Measurements from ENCODE around the gene SMYD1.

DNA sequence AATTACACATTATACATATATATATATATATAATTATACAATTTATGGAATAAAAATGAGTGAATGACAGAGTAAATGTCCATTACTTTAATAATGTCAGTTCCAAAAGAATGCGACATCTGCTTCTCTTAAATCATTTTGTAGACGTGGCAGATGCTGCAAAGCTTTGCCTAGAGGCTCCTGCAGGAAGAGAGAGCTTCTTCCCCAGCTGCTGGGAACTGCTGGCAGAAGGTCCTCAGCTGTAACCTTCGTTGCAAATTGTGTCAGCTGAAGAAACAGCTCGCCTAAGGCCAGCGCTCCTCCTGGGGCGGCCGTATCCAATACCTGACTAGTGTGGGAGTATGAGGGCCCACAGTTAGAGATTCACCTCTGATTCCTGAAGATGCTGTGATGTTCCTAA is 92.9 kb downstream of the SMYD1 start:
- TF ChIP-seq CREB5 (CRISPR knock-in tag; IDR thresholded peaks at IDR 0.05; ENCODE audit: low read depth) (no peak), TOX (CRISPR knock-in tag; IDR thresholded peaks at IDR 0.05; ENCODE audit: borderline replicate concordance) (no peak), OSR1 (CRISPR knock-in tag; IDR thresholded peaks at IDR 0.05) (no peak), POU6F1 (CRISPR knock-in tag; IDR thresholded peaks at IDR 0.05; ENCODE audit: borderline replicate concordance, low read depth) (no peak), ZFP30 (CRISPR knock-in tag; IDR thresholded peaks at IDR 0.05) (no peak), ZFP3 (CRISPR knock-in tag; IDR thresholded peaks at IDR 0.05) (no peak), TSHZ2 (CRISPR knock-in tag; IDR thresholded peaks at IDR 0.05) (no peak), GLIS3 (CRISPR knock-in tag; IDR thresholded peaks at IDR 0.05) (no peak), CSDC2 (CRISPR knock-in tag; IDR thresholded peaks at IDR 0.05) (no peak), ZNF565 (CRISPR knock-in tag; conservative IDR thresholded peaks at IDR 0.05; ENCODE audit: low read depth) (no peak), RARB (CRISPR knock-in tag; IDR thresholded peaks at IDR 0.05) (no peak), ESRRG (CRISPR knock-in tag; IDR thresholded peaks at IDR 0.05) (no peak)
- TF ChIP-seq, protein P1, sequence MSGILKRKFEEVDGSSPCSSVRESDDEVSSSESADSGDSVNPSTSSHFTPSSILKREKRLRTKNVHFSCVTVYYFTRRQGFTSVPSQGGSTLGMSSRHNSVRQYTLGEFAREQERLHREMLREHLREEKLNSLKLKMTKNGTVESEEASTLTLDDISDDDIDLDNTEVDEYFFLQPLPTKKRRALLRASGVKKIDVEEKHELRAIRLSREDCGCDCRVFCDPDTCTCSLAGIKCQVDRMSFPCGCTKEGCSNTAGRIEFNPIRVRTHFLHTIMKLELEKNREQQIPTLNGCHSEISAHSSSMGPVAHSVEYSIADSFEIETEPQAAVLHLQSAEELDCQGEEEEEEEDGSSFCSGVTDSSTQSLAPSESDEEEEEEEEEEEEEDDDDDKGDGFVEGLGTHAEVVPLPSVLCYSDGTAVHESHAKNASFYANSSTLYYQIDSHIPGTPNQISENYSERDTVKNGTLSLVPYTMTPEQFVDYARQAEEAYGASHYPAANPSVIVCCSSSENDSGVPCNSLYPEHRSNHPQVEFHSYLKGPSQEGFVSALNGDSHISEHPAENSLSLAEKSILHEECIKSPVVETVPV (CRISPR knock-in tag; IDR thresholded peaks at IDR 0.05) = no peak

Measured in SK-N-SH treated with all-trans-retinoic acid at 6 μM for 48 hours (cell line).